Endothelial cell of umbilical vein (primary cell): ENCODE results near the gene SMARCA2. TPM values are rescaled to one million over a fixed set of nuclear protein-coding genes. Genes with fewer than 3 reads are reported as not detected.

ENCODE experiments used
- BruUV-seq: library from RNA; stranded (reverse); fragments of 400-500 nt; replicated peaks from 2 replicates; lab custom pipeline; 2021; lab: Mats Ljungman, UMichigan
- CTCF ChIA-PET: fragments of 300-600, 350-600 bp; sonication (Branson Sonifier 250); formaldehyde crosslinking; loops from one replicate; lab custom pipeline; 2021; ENCODE audit warnings: antibody characterized with exemption, inconsistent platforms; lab: Charles Lee
- POLR2A ChIA-PET: fragments of 300-600, 350-600 bp; sonication (Branson Sonifier 250); formaldehyde crosslinking; loops from one replicate; lab custom pipeline; 2021; ENCODE audit warnings: antibody characterized with exemption, inconsistent platforms; lab: Charles Lee
- DNase-seq: peaks from one replicate; pipeline ENCODE4 v3.0.0-alpha.2; 2011; ENCODE audit warnings: low read depth, low spot score
- FAIRE-seq: peaks from 2 replicates; lab custom pipeline; 2011; peaks lifted over from hg19 to GRCh38; lab: Jason Lieb, UNC
- H2AFZ ChIP-seq: 2 replicates; pipeline ENCODE4 v1.6.0; 2012; ENCODE audit warnings: low read depth, low read length, control low read depth, inconsistent platforms
- H3K27ac ChIP-seq: 2 replicates; pipeline ENCODE4 v1.5.1; 2011; ENCODE audit warnings: low read depth, mild to moderate bottlenecking, control low read depth, low read length, moderate library complexity; ENCODE audit not compliant: insufficient read depth
- H3K27me3 ChIP-seq, 2 experiments: 2 replicates each; pipeline versions ENCODE4 v1.6.0 to v1.6.1; 2011; ENCODE audit warnings: low read length in 2 of 2, mixed read lengths in 1 of 2; ENCODE audit not compliant: control insufficient read depth in 2 of 2, insufficient read depth in 2 of 2
- H3K36me3 ChIP-seq, 2 experiments: 2 replicates in 1 of 2; 3 replicates in 1 of 2; pipeline ENCODE4 v1.5.1; 2011; ENCODE audit warnings: low read length in 2 of 2, mild to moderate bottlenecking in 1 of 2, moderate library complexity in 1 of 2; ENCODE audit not compliant: control insufficient read depth in 2 of 2, insufficient read depth in 2 of 2; ENCODE audit errors: extremely low read depth in 1 of 2
- H3K4me1 ChIP-seq: 3 replicates; pipeline ENCODE4 v1.5.1; 2011; ENCODE audit warnings: mild to moderate bottlenecking, low read length; ENCODE audit not compliant: control insufficient read depth, insufficient read depth; ENCODE audit errors: extremely low read depth
- H3K4me2 ChIP-seq: 2 replicates; pipeline ENCODE4 v1.6.1; 2011; ENCODE audit warnings: low read length, control low read depth, mixed read lengths; ENCODE audit not compliant: insufficient read depth
- H3K4me3 ChIP-seq, 3 experiments: fragments of 200-600 bp in 1 of 3; sonication (generic), shearing (Covaris generic) in 1 of 3; replicated peaks in 1 of 3; 2 replicates each; pipeline ENCODE4 v1.5.1; 2011 to 2016; ENCODE audit warnings: control low read depth in 3 of 3, low read length in 3 of 3, mild to moderate bottlenecking in 2 of 3, inconsistent platforms in 1 of 3, low read depth in 1 of 3, moderate library complexity in 1 of 3; ENCODE audit not compliant: insufficient read depth in 1 of 3
- H3K79me2 ChIP-seq: 2 replicates; pipeline ENCODE4 v1.6.0; 2012; ENCODE audit warnings: low read length, inconsistent platforms; ENCODE audit not compliant: control insufficient read depth, insufficient read depth
- H3K9ac ChIP-seq: replicated peaks from 2 replicates; pipeline ENCODE3; 2011; ENCODE audit warnings: low read length, control low read depth; ENCODE audit not compliant: insufficient read depth; ENCODE audit errors: extremely low read depth
- H3K9me1 ChIP-seq: replicated peaks from 3 replicates; pipeline ENCODE4 v1.6.0; 2011; ENCODE audit warnings: mild to moderate bottlenecking, low read length; ENCODE audit not compliant: control insufficient read depth, insufficient read depth; ENCODE audit errors: extremely low read depth
- H3K9me3 ChIP-seq: replicated peaks from 2 replicates; pipeline ENCODE4 v1.5.1; 2012; ENCODE audit warnings: low read length, inconsistent platforms; ENCODE audit not compliant: control insufficient read depth, insufficient read depth
- H4K20me1 ChIP-seq: replicated peaks from 2 replicates; pipeline ENCODE3; 2011; ENCODE audit warnings: mild to moderate bottlenecking, low read length; ENCODE audit not compliant: control insufficient read depth, insufficient read depth; ENCODE audit errors: extremely low read depth
- EZH2 ChIP-seq: IDR thresholded peaks from 2 replicates; pipeline ENCODE4 v1.6.1; 2012; ENCODE audit warnings: borderline replicate concordance, low read depth, mild to moderate bottlenecking, moderate library complexity, low read length, inconsistent platforms; ENCODE audit not compliant: severe bottlenecking
- FOS ChIP-seq: IDR thresholded peaks from 2 replicates; pipeline ENCODE4 v1.6.1; 2011; ENCODE audit warnings: mild to moderate bottlenecking, low read length, moderate library complexity, borderline replicate concordance; ENCODE audit not compliant: insufficient read depth
- GATA2 ChIP-seq: IDR thresholded peaks from 2 replicates; pipeline ENCODE4 v1.7.0; 2011; ENCODE audit warnings: low read depth, mild to moderate bottlenecking, moderate library complexity, mixed read lengths, low read length; ENCODE audit not compliant: insufficient read length, insufficient read depth
- JUN ChIP-seq: IDR thresholded peaks from 2 replicates; pipeline ENCODE4 v1.6.1; 2011; ENCODE audit warnings: borderline replicate concordance, low read depth; ENCODE audit not compliant: insufficient read length, insufficient read depth
- MYC ChIP-seq: IDR thresholded peaks from one replicate; pipeline ENCODE4 v1.6.1; 2011; ENCODE audit warnings: mild to moderate bottlenecking, low read depth, low read length
- POLR2A ChIP-seq: IDR thresholded peaks from 2 replicates; pipeline ENCODE4 v1.6.1; 2012; ENCODE audit warnings: low read depth, mild to moderate bottlenecking, control low read depth, low read length
- POLR2AphosphoS5 ChIP-seq: IDR thresholded peaks from 2 replicates; pipeline ENCODE4 v1.6.1; 2012; ENCODE audit warnings: low read depth, mild to moderate bottlenecking, control low read depth, low read length, moderate library complexity; ENCODE audit not compliant: insufficient read depth
- dilution Hi-C: fragments of 300-500 bp; cut with MboI; formaldehyde crosslinking; loops from one replicate; pipeline ENCODE4 v1.15.0; 2019; ENCODE audit warnings: low sequenced_read_pairs; ENCODE audit not compliant: extremely low pct_ligation_motif_present
- intact Hi-C: fragments of 100-400 bp; cut with micrococcal nuclease; formaldehyde crosslinking; loops from one replicate; pipeline ENCODE4 v1.10.0; 2022
- polyA plus RNA-seq, 4 experiments: library from polyadenylated mRNA; depleted of rRNA in 3 of 4; stranded (reverse) in 3 of 4; unstranded in 1 of 4; fragments of >200 nt; gene quantifications; 2 replicates each; pipeline versions ENCODE4 v1.2.1 to v1.2.3, GENCODE V29; 2011 to 2012; ENCODE audit warnings: missing spikeins in 1 of 4
- total RNA-seq: library from RNA; stranded (reverse); gene quantifications from 2 replicates; pipeline ENCODE4 v1.2.3, GENCODE V29; 2021
- TF ChIP-seq, protein P1 (sequence below): IDR thresholded peaks from 2 replicates; pipeline ENCODE4 v1.6.1; 2011; ENCODE audit not compliant: insufficient read depth, insufficient read length
- TF ChIP-seq, protein P2 (sequence below), 2 donors: IDR thresholded peaks; 1 replicate in 1 of 2; 2 replicates in 1 of 2; pipeline ENCODE4 v1.5.1; 2011; ENCODE audit warnings: low read length in 2 of 2, mild to moderate bottlenecking in 2 of 2, moderate library complexity in 2 of 2, control low read depth in 1 of 2, inconsistent platforms in 1 of 2, low read depth in 1 of 2; ENCODE audit not compliant: insufficient read depth in 1 of 2; ENCODE audit errors: extremely low read depth in 1 of 2

Gene SMARCA2
- total and polyA plus RNA-seq, 2 donors (not counting 3 experiments of a cell fraction or from before 2014, with no cell fraction given) = 54.5 to 79.9 TPM

DNA sequence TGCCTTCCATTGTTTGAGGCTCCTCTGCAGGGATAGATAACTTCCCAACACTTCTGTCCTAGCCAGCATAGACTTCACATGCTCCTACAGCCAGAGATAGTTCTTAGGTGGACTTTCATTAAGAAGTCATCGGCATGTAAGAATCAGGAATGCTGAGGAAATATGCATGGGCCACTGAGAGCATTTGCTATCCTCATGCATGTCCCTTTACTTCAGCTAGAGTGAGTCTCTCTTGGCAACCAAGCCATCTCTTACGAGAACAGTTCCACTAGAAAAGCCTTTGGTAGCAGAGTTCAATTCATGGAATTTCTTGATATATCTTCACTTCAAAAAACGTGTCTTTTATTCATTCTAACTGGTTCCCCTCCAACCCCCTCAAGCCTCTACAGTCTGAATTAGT lies 202.4 kb downstream of the SMARCA2 start:
- no peak for FAIRE-seq
- Histone ChIP-seq H3K27ac (no peak overlapping the region), H2AFZ (no peak overlapping the region), H3K9ac (no peak overlapping the region), H3K4me1 (no peaks in the 10 kb centered on the region), H3K4me3 (no peak overlapping the region), H3K4me2 (no peak overlapping the region), H3K79me2 (no peaks in the 10 kb centered on the region), H3K27me3 (no peaks in the 10 kb centered on the region), H3K36me3 (no peaks in the 10 kb centered on the region), H4K20me1 (no peaks in the 10 kb centered on the region), H3K9me3 (no peaks in the 10 kb centered on the region), H3K9me1 (no peaks in the 10 kb centered on the region)
- no peak for TF ChIP-seq FOS
- no peak for DNase-seq
- BruUV-seq = no TSS peak
- dilution Hi-C loops (no loop called here), intact Hi-C loops (no loop called here)
- POLR2A ChIA-PET = no interaction called here
- CTCF ChIA-PET = no interaction called here

- no peak overlapping the region for H3K9ac ChIP-seq
- H3K9me1 ChIP-seq = no peaks in the 10 kb centered on the region
- H3K27ac ChIP-seq = no peak overlapping the region
- BruUV-seq = no TSS peak
- TF ChIP-seq, protein P1, sequence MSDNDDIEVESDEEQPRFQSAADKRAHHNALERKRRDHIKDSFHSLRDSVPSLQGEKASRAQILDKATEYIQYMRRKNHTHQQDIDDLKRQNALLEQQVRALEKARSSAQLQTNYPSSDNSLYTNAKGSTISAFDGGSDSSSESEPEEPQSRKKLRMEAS = no peak
- TF ChIP-seq FOS = no peak
- TF ChIP-seq JUN = no peak
- no peak for TF ChIP-seq MYC
- no peak for TF ChIP-seq POLR2A
- TF ChIP-seq, protein P2, sequence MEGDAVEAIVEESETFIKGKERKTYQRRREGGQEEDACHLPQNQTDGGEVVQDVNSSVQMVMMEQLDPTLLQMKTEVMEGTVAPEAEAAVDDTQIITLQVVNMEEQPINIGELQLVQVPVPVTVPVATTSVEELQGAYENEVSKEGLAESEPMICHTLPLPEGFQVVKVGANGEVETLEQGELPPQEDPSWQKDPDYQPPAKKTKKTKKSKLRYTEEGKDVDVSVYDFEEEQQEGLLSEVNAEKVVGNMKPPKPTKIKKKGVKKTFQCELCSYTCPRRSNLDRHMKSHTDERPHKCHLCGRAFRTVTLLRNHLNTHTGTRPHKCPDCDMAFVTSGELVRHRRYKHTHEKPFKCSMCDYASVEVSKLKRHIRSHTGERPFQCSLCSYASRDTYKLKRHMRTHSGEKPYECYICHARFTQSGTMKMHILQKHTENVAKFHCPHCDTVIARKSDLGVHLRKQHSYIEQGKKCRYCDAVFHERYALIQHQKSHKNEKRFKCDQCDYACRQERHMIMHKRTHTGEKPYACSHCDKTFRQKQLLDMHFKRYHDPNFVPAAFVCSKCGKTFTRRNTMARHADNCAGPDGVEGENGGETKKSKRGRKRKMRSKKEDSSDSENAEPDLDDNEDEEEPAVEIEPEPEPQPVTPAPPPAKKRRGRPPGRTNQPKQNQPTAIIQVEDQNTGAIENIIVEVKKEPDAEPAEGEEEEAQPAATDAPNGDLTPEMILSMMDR (IDR thresholded peaks at IDR 0.05; ENCODE audit: extremely low read depth in 1 of 2, insufficient read depth in 1 of 2, low read depth in 1 of 2, low read length in 2 of 2) = no peak
- no peak for TF ChIP-seq GATA2
- TF ChIP-seq POLR2AphosphoS5 = no peak
- TF ChIP-seq EZH2 = no peak
- H3K4me1 ChIP-seq = no peaks in the 10 kb centered on the region
- no peaks in the 10 kb centered on the region for H4K20me1 ChIP-seq
- H3K36me3 ChIP-seq = no peaks in the 10 kb centered on the region
- intact Hi-C loops = no loop called here
- H3K9me3 ChIP-seq = no peaks in the 10 kb centered on the region
- dilution Hi-C loops = no loop called here
- H3K27me3 ChIP-seq = no peaks in the 10 kb centered on the region
- H2AFZ ChIP-seq = no peak overlapping the region
- H3K79me2 ChIP-seq = no peaks in the 10 kb centered on the region
- DNase-seq (no peak), FAIRE-seq (no peak)
- no peak overlapping the region for H3K4me3 ChIP-seq
- no peak overlapping the region for H3K4me2 ChIP-seq
- ChIA-PET CTCF (interaction anchor here (1.2 kb wide), 1 partner anchor 14 kb away, joined by 4 read pairs; no protein-coding TSS in a partner anchor), POLR2A (no interaction called here)
Observed at GRCh38 chr9:2220036-2220435, 204.9 kb downstream of the SMARCA2 start.
